Measurements from ENCODE around the gene RABGEF1. TPM values are rescaled to one million over a fixed set of nuclear protein-coding genes. Genes with fewer than 3 reads are reported as not detected.
"Not testable (repeated sequence)": the region's sequence is repeated elsewhere in the genome, so short reads cannot be mapped to it uniquely, and the experiment has no call there.

The RABGEF1 gene
- total RNA-seq, 2 experiments from 2014 or later = 24.7 to 25.8 TPM

DNA sequence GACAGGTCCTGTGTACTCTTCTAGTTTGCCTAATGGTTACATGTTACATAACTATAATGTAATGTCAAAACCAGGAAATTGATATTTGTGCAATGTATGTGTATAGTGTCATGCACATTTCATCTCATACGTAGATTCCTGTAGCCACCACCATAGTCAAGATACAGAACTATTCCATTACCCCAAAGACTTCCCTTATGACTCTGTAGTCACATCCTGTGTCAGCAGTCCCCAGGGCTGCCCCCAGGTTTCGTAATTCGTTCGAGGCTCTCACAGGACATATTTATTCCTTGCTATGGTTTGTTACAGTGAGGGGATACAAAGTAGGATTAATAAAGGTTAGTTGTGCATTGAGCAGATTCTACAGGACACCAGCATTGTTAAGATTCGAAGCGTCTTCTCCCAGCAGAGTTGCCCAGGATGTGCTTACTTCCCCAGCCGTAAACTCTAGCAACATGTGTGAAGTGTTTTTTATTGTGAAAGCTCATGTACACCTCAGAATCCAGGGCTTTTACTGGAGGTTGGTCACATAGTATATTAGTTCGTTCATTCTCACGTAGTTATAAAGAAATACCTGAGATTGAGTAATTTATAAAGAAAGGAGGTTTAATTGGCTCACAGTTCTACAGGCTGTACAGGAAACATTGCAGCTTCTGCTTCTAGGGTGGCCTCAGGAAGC, 18.6 kb downstream of the RABGEF1 start:
- Mint-ChIP-seq H3K4me1 (peaks cover 18% of the 10 kb centered on the region), H3K4me3 (no peak overlapping the region), H3K27me3 (no peaks in the 10 kb centered on the region), H3K27ac (no peak overlapping the region), H3K9me3 (peaks cover 5% of the 10 kb centered on the region), H3K36me3 (peaks cover 25% of the 10 kb centered on the region)
- no peak for DNase-seq
- POLR2A ChIA-PET = no interaction called here
- no peak for ATAC-seq (ENCODE audit: low read depth)

DNA sequence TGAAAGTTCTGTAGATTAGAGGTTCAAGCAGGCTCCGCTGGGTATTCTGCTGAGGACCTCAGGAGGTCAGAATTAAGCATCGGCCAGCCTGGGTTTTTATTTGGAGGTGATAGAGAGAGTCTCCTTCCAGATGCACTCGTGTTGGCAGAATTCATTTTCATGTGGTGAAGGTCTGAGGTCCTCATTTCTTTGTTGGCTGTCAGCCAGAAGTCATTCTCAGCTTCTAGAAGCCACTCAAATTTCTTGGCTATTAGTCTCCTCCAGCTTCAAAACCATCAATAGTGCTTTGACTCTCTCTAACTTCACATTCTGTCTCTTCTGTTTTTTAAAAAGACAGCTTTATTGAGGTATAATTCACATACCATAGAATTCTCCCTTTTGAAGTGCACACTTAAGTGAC, 22.6 kb downstream of the RABGEF1 start:
- POLR2A ChIA-PET; ATAC-seq (ENCODE audit: low read depth); H3K9me3 Mint-ChIP-seq; H3K27ac Mint-ChIP-seq; H3K4me3 Mint-ChIP-seq; DNase-seq; H3K27me3 Mint-ChIP-seq: not testable (repeated sequence)
- Mint-ChIP-seq H3K36me3 (peaks cover 25% of the 10 kb centered on the region), H3K4me1 (peaks cover 20% of the 10 kb centered on the region)

DNA sequence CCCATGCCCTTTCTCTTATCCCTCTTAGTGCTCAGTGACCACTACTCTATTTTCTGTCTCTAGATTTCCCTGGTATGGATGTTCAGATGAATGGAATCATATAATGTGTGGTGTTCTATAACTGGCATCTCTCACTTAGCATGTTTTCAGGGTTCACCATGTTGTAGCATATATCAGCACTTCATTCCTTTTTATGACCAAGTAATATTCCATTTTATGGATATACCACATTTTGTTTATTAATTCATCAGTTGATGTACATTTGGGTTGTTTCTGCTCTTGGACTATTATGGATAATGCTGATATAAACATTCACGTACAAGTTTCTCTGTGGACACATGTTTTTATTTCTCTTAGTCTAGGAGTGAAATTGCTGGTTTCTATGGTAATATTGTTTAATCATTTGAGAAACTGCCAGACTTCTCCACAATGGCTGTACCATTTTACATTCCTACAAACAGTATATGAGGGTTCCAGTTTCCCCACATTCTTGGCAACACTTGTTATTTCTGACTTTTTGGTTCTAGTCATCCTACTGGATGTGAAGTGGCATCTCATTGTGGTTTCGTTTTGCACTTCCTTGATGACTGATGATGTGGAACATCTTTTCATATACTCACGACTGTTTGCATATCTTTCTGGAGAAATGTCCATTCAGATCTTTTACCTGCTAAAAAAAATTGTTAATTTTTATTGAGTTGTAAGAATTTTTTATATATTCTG, 23.3 kb downstream of the RABGEF1 start:
- H3K36me3 Mint-ChIP-seq = peaks cover 25% of the 10 kb centered on the region
- POLR2A ChIA-PET; DNase-seq; H3K27me3 Mint-ChIP-seq; H3K9me3 Mint-ChIP-seq; ATAC-seq (ENCODE audit: low read depth); H3K27ac Mint-ChIP-seq; H3K4me3 Mint-ChIP-seq: not testable (repeated sequence)
- H3K4me1 Mint-ChIP-seq = peaks cover 19% of the 10 kb centered on the region

DNA sequence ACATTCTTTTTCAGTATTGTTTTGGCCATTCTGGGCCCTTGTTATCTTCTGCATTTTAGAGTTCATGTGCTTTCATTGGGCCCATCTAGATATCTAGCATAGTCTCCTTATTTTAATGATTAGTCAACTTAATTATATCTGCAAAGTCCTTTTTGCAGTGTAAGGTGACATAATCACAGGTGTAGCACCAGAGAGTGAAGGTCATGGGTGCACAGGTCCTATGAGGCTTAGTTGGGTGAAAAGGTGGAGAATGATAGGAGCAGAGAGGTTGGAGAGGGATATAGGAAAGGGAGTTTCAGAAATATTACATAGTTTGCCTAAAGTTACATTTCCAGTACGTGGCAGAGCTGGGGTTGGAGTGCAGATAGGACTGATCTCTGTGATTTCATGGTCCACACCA, 24.4 kb downstream of the RABGEF1 start:
- Mint-ChIP-seq H3K36me3 (peaks cover 19% of the 10 kb centered on the region), H3K4me1 (peaks cover 18% of the 10 kb centered on the region)
- ATAC-seq (ENCODE audit: low read depth); DNase-seq; H3K4me3 Mint-ChIP-seq; POLR2A ChIA-PET; H3K27ac Mint-ChIP-seq; H3K27me3 Mint-ChIP-seq; H3K9me3 Mint-ChIP-seq: not testable (repeated sequence)

DNA sequence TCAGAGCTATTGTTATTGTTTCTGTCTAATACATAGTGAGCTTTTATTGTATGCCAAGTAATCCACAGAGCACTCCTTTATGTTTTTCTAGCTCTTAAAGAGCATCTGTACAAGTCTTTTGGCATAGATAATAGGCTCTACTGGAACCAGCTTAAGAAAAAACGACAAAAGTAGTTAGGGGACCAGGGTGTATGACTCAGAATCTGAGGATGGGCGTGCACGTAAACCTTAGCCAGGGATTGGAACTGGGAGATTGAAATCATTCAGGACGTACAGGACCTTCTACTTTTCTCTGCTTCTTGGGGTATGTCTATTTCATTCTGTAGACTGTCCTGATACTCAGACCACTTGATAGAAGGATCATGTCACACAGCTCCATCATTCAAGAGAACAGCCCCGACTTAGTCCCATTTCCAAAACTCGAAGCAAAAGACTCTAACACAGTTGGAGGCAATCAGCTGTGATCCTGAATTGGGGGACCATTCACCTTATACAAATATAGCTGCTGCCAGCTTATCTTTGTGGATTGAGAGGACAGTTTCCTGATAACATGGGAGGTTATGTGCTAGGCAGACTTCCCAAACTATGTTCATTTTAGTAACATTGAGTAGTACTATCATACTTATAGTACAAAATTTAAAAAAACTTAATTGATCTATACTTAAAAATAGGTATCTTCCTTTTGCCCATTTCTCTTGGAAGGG, 24.9 kb downstream of the RABGEF1 start:
- not testable (repeated sequence) for DNase-seq; H3K27me3 Mint-ChIP-seq; H3K4me3 Mint-ChIP-seq; H3K27ac Mint-ChIP-seq; H3K9me3 Mint-ChIP-seq; ATAC-seq (ENCODE audit: low read depth)
- Mint-ChIP-seq H3K36me3 (peaks cover 17% of the 10 kb centered on the region), H3K4me1 (peaks cover 21% of the 10 kb centered on the region)
- POLR2A ChIA-PET = interaction anchor here (0.6 kb wide), 1 partner anchor 140 kb away, joined by 3 read pairs; no protein-coding TSS in a partner anchor

DNA sequence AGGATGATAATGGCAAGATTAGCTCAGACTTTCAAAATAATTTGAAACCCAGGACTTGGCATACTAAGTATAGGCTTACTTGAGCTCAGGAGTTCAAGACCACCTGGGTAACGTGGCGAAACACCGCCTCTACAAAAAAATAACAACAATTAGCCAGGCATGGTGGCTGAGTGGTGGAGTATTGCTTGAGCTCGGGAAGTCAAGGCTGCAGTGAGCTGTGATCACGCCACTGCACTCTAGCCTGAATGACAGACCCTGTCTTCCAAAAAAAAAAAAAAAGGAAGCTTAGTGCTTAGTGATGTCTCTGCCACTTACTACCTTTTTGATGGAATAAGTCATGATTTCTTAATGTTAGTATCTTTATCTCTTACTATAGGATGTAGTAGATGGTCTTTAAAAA, 25.5 kb downstream of the RABGEF1 start:
- Mint-ChIP-seq H3K4me1 (peaks cover 21% of the 10 kb centered on the region), H3K27me3 (no peaks in the 10 kb centered on the region), H3K4me3 (no peak overlapping the region), H3K9me3 (peaks cover 5% of the 10 kb centered on the region), H3K27ac (no peak overlapping the region), H3K36me3 (peaks cover 17% of the 10 kb centered on the region)
- no peak for DNase-seq
- POLR2A ChIA-PET = no interaction called here
- no peak for ATAC-seq (ENCODE audit: low read depth)

DNA sequence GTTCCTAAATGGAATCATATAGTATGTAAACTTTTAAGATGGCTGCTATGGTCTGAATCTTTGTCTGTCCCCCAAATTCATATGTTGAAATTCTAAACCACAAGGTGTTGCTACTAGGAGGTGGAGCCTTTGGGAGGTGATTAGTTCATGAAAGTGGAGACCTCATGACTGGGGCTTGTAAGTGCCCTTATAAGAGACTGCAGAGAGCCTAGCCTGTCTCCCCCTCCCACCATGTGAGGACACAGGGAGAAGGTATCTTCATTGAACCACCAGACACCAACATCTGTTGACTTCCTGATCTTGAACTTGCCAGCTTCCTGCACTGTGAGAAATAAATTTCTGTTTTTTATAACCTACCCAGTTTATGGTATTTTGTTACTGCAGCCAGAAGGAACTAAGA, 27.0 kb downstream of the RABGEF1 start:
- Mint-ChIP-seq H3K36me3 (peaks cover 22% of the 10 kb centered on the region), H3K4me1 (peaks cover 21% of the 10 kb centered on the region)
- H3K27me3 Mint-ChIP-seq; H3K27ac Mint-ChIP-seq; H3K4me3 Mint-ChIP-seq; ATAC-seq (ENCODE audit: low read depth); POLR2A ChIA-PET; DNase-seq; H3K9me3 Mint-ChIP-seq: not testable (repeated sequence)

DNA sequence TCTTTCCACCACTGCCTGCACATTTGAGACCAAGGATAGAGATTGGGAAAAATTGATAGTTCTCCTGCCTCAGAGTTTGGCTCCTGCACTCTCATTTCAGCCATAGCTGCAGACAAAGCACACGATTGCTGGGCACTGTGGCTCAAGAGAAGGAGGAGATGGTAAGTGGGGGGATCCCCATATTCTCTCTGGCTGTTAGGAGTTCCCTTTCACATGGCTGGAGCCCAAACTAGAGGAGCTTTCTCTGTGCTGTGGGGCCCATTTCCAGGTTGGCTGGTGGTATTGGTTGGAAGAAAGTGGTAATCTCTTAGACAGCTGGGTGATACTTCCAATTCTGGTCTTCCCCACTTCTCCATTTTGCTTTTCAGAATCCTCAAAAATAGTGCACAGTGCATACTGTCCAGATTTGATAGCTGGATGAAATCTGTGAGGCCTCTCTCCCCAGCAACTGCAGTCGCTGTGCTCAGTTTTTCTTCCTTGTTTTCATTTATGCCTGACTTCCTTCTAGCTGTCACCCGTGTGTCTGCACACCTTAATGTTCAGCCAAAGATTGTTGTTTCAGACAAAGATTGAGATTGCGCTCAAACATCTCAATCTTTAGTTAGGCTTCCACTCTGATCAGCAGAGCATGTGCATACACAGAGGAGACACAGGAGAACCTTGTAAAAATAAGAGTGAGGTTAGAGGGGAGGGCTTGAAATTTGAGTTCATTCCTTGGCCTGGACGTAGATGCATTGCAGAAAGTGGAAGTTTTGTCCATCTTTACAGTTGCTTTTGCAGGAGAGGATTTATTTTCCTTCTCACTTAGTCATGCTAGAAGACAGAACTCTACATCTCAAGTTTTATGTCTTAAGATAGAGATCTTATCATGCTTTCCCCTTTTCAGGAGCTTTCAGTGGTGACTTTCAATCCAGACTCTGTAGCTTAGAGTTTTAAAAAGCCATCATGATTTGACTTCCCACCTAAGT, 28.6 kb downstream of the RABGEF1 start:
- peaks cover 20% of the 10 kb centered on the region for H3K4me1 Mint-ChIP-seq
- H3K27me3 Mint-ChIP-seq = no peaks in the 10 kb centered on the region
- no peak overlapping the region for H3K27ac Mint-ChIP-seq
- POLR2A ChIA-PET = interaction anchor here (0.6 kb wide), 2 partner anchors 11 to 88 kb away, joined by 3 read pairs; no protein-coding TSS in a partner anchor
- DNase-seq = no peak
- peaks cover 14% of the 10 kb centered on the region for H3K36me3 Mint-ChIP-seq
- H3K9me3 Mint-ChIP-seq = no peaks in the 10 kb centered on the region
- no peak for ATAC-seq (ENCODE audit: low read depth)
- no peak overlapping the region for H3K4me3 Mint-ChIP-seq

DNA sequence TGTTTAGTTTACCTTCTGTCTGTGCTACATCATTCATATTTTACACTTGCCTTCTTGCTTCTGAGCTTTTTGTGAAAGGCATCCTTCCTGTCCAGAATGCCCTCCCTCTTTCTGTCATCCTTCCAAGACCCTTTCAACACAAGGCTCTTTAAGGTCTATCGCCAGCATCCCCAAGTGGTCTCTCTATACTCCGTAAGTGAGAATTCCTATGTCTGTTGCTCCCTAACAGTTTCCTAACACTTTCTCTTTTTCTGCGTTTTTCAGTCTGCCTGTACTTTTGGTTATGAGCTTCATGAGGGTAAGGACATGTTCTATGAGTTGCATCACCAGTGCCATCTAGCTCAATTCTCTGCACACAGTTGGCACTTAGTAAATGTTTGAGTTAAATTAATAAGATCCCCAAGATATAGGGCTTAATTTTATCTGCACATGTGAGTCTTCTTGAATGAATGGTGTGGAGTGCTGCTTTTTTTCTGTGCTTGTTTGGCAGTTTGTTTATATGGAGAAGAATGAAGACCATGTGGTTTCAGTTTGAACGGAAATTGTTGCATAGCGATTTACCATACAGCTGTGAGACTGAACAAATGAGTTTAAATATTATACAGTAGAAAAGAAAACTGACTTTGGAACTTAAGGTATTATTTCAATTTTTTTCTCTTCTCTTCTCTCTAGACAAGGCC, 29.4 kb downstream of the RABGEF1 start:
- no peak for ATAC-seq (ENCODE audit: low read depth)
- peaks cover 17% of the 10 kb centered on the region for H3K36me3 Mint-ChIP-seq
- H3K27me3 Mint-ChIP-seq = no peaks in the 10 kb centered on the region
- H3K9me3 Mint-ChIP-seq = no peaks in the 10 kb centered on the region
- DNase-seq = no peak
- H3K27ac Mint-ChIP-seq = no peak overlapping the region
- POLR2A ChIA-PET = interaction anchor here (0.6 kb wide), 1 partner anchor 10 kb away, joined by 3 read pairs; no protein-coding TSS in a partner anchor
- H3K4me3 Mint-ChIP-seq = no peak overlapping the region
- H3K4me1 Mint-ChIP-seq = peaks cover 20% of the 10 kb centered on the region

DNA sequence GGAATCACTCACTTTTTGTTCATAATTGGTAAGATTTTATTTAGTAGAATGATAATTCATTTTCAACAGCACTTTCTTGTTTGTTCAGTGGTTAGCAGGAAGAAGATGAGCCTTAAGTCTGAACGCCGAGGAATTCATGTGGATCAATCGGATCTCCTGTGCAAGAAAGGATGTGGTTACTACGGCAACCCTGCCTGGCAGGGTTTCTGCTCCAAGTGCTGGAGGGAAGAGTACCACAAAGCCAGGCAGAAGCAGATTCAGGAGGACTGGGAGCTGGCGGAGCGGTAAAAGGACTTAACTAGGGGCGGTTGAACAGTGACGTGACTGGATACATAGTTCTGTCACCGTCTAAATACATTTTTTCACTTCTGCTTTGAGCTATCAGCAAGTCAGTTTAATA, 31.3 kb downstream of the RABGEF1 start:
- no peak overlapping the region for H3K27ac Mint-ChIP-seq
- no peak for DNase-seq
- no peaks in the 10 kb centered on the region for H3K9me3 Mint-ChIP-seq
- H3K36me3 Mint-ChIP-seq = peaks cover 22% of the 10 kb centered on the region
- ATAC-seq (ENCODE audit: low read depth) = no peak
- no peaks in the 10 kb centered on the region for H3K27me3 Mint-ChIP-seq
- POLR2A ChIA-PET = no interaction called here
- peaks cover 19% of the 10 kb centered on the region for H3K4me1 Mint-ChIP-seq
- H3K4me3 Mint-ChIP-seq = no peak overlapping the region

DNA sequence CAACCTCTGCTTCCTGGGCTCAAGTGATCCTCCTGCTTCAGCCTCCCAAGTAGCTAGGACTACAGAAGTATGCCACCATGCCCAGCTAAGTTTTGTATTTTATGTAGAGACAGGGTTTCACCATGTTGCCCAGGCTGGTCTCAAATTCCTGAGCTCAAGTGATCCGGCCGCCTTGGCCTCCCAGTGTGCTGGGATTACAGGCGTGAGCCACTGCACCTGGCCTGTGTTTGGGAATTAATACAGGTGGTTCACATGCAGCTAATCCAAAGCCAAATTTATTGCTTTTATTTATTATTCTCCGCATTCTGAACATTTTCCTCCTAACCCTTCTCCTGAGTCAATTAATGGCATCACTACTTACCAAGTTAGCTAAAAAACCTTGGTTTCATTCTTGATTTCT, 33.2 kb downstream of the RABGEF1 start:
- POLR2A ChIA-PET; H3K4me3 Mint-ChIP-seq; H3K27me3 Mint-ChIP-seq; H3K27ac Mint-ChIP-seq; DNase-seq; ATAC-seq (ENCODE audit: low read depth); H3K9me3 Mint-ChIP-seq: not testable (repeated sequence)
- Mint-ChIP-seq H3K4me1 (peaks cover 14% of the 10 kb centered on the region), H3K36me3 (peaks cover 21% of the 10 kb centered on the region)

DNA sequence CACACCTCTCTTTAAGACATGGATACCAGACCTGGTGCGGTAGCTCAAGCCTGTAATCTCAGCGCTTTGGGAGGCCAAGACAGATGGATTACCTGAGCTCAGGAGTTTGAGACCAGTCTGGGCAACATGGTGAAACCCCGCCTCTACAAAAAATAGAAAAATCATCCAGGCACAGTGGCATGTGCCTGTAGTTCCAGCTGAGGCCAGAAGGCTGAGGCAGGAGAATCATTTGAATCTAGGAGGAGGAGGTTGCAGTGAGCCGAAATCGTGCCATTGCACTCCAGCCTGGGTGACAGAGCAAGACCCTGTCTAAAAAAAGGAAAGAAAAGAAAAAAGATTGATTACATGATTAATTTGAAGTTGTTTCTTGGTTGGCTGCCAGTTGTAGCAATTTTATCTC, 35.9 kb downstream of the RABGEF1 start:
- H3K9me3 Mint-ChIP-seq; H3K4me1 Mint-ChIP-seq; DNase-seq; ATAC-seq (ENCODE audit: low read depth); POLR2A ChIA-PET; H3K4me3 Mint-ChIP-seq; H3K27me3 Mint-ChIP-seq; H3K27ac Mint-ChIP-seq: not testable (repeated sequence)
- H3K36me3 Mint-ChIP-seq = peaks cover 23% of the 10 kb centered on the region
